ENCODE data around the gene C16orf96.
A peak's percentile ranks its signal among the peaks of the same experiment; 100 is the strongest.

Gene C16orf96

GRCh38 chr16:4556112-4556511 lies at the start of gene C16orf96:
TSS of gene C16orf96 (plus strand) at chr16:4556340. CDS start at chr16:4556490, 150 bp downstream.
- no peak for DNase-seq

- peak; percentile 86 for DNase-seq
Observed at GRCh38 chr16:4506450-4506849, 49.7 kb upstream of the C16orf96 start.

- DNase-seq, result no peak
Observed at GRCh38 chr16:4507588-4508345, 48.4 kb upstream of the C16orf96 start.

GRCh38 chr16:4508806-4509205 lies 47.3 kb upstream of the C16orf96 start:
- no peak for DNase-seq

- no peak for DNase-seq
Observed at GRCh38 chr16:4509420-4509819, 46.7 kb upstream of the C16orf96 start.

- DNase-seq, result no peak
Observed at GRCh38 chr16:4510131-4510530, 46.0 kb upstream of the C16orf96 start.

- no peak for DNase-seq
Observed at GRCh38 chr16:4510747-4511426, 45.3 kb upstream of the C16orf96 start.

- peak; percentile 74 for DNase-seq
Observed at GRCh38 chr16:4511441-4512082, 44.6 kb upstream of the C16orf96 start.

GRCh38 chr16:4512473-4512872 lies 43.7 kb upstream of the C16orf96 start:
- DNase-seq, result no peak

- DNase-seq, result no peak
Observed at GRCh38 chr16:4513086-4513860, 42.9 kb upstream of the C16orf96 start.

- no peak for DNase-seq
Observed at GRCh38 chr16:4513881-4514280, 42.3 kb upstream of the C16orf96 start.

GRCh38 chr16:4514606-4515005 lies 41.5 kb upstream of the C16orf96 start:
- no peak for DNase-seq

GRCh38 chr16:4515611-4516233 lies 40.4 kb upstream of the C16orf96 start:
- no peak for DNase-seq

GRCh38 chr16:4517812-4518680 lies 38.1 kb upstream of the C16orf96 start:
- DNase-seq, result peak; percentile 73

GRCh38 chr16:4519274-4520058 lies 36.7 kb upstream of the C16orf96 start:
- DNase-seq, result no peak

GRCh38 chr16:4520913-4521312 lies 35.2 kb upstream of the C16orf96 start:
- DNase-seq, result no peak

- peak; percentile 53 for DNase-seq
Observed at GRCh38 chr16:4522051-4522581, 34.0 kb upstream of the C16orf96 start.

- no peak for DNase-seq
Observed at GRCh38 chr16:4523686-4524085, 32.5 kb upstream of the C16orf96 start.

GRCh38 chr16:4524571-4524970 lies 31.6 kb upstream of the C16orf96 start:
- DNase-seq, result no peak

- peak; percentile 52 for DNase-seq
Observed at GRCh38 chr16:4525069-4525468, 31.1 kb upstream of the C16orf96 start.

Measured in eye (tissue), 1 donor.